ENCODE measurements around the gene ABCE1.
"Not testable (repeated sequence)": the region's sequence is repeated elsewhere in the genome, so short reads cannot be mapped to it uniquely, and the experiment has no call there.

Gene ABCE1

DNA sequence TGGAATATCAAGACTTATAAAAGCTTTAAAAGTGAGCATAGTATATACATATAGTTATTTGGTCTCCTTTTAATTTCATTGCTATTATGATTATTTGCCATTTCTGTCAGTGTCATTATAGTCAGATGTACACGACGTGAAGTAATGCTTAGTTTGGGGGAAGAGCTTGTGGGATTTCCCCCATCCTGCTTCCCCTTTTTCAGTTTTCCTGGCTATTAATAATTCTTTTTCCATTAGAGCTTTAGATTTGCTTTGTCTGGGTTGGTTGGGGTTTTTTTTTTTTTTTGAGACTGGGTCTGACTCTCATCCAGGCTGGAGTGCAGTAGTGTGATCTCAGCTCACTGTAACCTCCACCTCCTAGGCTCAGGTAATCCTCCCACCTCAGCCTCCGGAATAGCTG, 5.4 kb downstream of the ABCE1 start:
- no peak for DNase-seq

GRCh38 chr4:145107126-145107525, 9.0 kb downstream of the ABCE1 start:
- DNase-seq: no peak

- DNase-seq: no peak
Measured at GRCh38 chr4:145108128-145108527, 10.0 kb downstream of the ABCE1 start.

DNA sequence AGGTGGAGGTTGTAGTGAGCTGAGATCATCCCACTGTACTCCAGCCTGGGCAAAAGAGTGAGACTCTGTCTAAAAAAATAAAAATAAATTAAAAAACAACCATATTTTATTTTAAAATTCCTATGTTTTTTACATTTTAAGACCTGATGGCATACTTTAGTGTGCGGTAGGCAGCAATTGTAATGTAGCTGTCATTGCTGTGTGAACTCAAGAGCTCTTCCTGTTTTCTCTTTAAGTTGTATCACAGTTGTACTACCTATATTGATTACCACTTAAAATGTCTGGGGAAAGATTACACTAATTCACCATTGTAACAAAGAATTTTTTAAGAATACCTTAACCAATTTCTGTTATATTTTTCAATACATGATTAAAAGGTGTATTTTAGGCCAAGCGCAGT, 27.3 kb downstream of the ABCE1 start:
- no peak for DNase-seq

DNA sequence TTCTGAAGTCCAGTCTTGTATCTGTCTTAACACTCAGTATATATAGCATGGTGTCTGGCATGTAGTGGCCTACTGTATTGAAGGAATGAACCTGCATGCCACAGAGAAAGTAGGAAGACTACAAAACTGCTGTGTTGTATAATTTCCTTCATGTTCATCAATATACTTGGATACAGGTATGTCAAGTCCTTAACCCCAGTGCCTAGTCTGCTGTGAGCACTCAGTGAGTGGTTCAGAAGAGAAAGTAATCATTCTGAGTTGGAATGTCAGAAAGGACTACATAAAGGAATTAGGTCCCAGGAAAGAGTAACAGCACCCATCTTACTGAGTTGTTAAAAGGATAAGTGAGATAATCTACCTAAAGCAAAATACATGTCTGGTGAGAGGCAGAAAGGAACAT, 32.0 kb downstream of the ABCE1 start:
- DNase-seq: no peak

- DNase-seq: no peak
Measured at GRCh38 chr4:145130788-145131399, 32.8 kb downstream of the ABCE1 start.

GRCh38 chr4:145131848-145132247, 33.7 kb downstream of the ABCE1 start:
- no peak for DNase-seq

- DNase-seq: no peak
Measured at GRCh38 chr4:145132511-145133098, 34.5 kb downstream of the ABCE1 start.

- not testable (repeated sequence) for DNase-seq
Measured at GRCh38 chr4:145136219-145136618, 38.1 kb downstream of the ABCE1 start.

- no peak for DNase-seq
Measured at GRCh38 chr4:145148980-145149379, 50.9 kb downstream of the ABCE1 start.

- DNase-seq: no peak
Measured at GRCh38 chr4:145153181-145153903, 55.2 kb downstream of the ABCE1 start.

GRCh38 chr4:145153904-145154298, 55.8 kb downstream of the ABCE1 start:
- no peak for DNase-seq

GRCh38 chr4:145154573-145154972, 56.5 kb downstream of the ABCE1 start:
- no peak for DNase-seq

DNA sequence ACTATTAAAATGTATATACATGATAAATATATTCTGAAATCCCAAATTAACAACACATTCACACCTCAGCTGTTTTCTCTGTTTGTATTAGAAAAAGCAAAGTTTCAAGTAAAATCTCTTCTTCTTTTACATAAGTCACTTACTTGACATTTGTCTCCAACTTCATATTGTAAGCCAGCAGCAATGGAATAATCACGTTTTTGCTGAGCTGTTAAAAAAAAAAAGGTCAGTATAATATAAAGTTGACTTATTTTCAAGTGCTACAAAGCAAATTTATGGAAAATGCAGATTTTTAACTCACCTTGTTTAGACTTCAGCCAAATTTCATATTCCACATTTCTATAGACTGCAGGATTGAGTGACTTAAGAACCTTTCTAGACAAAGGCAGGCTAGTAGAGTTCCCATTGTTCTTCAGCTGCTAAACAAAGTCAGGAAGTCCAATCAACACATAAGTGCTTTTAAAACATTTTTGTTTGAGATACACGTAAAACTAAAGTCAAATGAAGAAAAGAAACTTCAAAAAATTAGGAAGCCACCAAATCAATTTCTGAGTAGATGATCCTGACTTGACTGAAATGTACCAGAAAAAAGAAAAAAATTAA, 57.3 kb downstream of the ABCE1 start:
- DNase-seq: no peak

DNA sequence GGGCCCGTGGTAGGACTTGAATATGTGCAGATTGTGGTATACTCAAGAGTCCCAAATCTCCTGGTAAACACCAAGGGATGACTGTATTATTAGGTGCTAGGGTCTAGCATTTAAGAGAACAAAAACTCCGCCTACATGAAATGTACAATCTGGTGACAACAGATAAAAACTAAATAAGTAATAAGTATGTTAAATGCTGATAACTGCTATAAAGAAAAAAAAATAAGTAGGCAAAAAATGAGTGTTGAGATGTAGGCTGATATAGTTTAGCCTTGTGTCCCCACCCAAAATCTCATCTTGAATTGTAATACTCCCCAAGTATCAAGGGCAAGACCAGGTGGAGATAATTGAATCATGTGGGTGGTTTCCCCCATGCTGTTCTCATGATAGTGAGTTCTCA, 58.9 kb downstream of the ABCE1 start:
- no peak for DNase-seq

DNA sequence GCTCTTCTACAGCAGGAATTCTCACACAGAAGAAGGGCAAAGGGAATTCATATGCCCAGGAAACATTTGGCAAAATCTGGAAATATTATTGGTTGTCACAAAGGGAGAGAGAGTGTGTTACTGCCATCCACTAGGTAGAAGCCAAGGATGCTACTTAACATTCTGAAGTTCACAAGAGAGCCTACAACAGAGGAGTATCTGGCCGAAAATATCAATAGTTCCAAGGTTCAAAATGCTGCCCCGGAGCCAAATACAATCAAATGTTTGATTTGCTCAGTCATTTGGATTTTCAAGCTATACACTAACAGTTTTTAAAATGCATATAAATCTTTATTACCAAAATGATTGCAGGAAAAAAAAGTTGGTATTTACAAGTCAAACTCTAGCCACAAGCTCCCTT, 63.4 kb downstream of the ABCE1 start:
- no peak for DNase-seq

- no peak for DNase-seq
Measured at GRCh38 chr4:145167887-145168286, 69.8 kb downstream of the ABCE1 start.

GRCh38 chr4:145168581-145169187, 70.6 kb downstream of the ABCE1 start:
- no peak for DNase-seq

- DNase-seq: no peak
Measured at GRCh38 chr4:145170223-145170622, 72.1 kb downstream of the ABCE1 start.

DNA sequence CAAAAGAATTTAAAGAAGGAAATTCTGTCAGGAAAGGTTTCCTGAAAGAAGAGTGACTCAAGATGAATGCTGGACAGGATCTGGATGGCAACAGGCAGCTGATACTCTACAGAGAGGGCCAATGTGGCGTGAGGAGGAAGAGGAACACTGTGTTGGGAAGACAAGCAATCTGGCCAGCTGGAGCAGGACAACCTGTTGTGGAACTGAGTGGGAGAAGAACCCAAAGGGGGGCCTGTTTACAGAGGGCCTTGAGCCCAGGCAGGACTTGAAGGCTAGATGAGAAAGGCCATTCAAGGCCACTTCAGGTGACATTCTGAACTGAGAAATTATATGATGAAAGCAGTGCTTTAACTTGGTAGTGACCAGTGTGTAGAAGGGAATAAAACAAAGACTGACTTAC, 73.8 kb downstream of the ABCE1 start:
- DNase-seq: no peak

DNA sequence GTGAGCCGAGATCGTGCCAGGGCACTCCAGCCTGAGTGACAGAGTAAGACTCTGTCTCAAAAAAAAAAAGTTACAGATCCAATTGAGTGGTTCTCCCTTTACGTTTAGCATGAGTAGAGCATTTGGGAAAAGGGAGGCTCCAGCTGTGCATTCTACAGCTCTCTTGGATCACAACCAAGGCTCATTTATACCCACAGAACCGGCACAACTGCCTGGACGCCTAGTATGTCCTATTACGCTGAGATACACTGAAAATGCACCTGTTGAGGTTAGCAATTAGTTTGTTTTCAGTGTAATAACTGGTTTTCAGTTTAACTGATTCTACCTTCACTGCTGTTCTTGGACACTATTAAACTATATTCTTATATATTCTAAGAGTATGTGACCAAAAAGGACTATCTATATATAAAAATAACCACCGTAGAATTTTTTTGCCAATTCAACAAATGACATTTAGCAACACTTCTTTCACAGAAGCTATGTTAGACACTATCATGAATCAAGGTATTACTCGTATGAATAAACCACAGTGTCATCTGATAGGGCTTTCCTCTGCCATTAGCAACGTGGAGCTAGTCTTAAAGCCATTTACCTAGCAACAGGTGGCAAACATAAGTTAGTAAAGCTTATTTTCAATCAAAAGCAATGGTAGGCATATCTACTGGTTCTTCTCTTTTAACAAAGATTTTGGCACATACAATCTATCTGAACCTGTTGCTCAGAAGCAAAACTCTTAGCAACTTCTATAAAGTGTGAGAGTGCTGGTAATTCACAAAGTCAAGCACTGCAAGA, 78.7 kb downstream of the ABCE1 start:
- no peak for DNase-seq

DNA sequence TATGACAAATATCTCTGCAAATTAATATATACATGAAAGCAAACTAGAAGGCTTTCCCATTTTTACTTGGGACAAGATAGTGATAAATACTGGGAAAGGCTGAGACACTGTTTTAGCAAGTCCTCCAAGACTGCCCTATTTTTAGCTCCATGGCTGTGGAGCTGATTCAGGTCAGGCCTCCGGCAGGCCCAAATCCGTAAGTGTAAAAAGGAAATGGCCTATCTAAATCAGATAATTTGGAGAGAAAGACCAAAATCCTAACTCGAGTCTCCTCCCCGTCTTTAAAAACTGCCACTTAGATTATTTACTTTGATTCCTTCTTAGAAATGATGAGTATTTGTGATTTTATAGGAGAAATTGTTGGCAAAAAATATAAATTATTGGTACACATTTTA, 79.4 kb downstream of the ABCE1 start:
- DNase-seq: no peak
